RWPE1 (cell line): ENCODE data around the gene PRKAB2.
"Not testable (repeated sequence)": the region's sequence is repeated elsewhere in the genome, so short reads cannot be mapped to it uniquely, and the experiment has no call there.

Source experiments
- CTCF ChIA-PET: fragments of 350-600 bp; sonication (Branson Sonifier 250); formaldehyde crosslinking; extraction: SDS; loops from one replicate; lab custom pipeline; 2021; lab: Yijun Ruan, JAX
- POLR2A ChIA-PET: fragments of 400-600 bp; formaldehyde crosslinking; extraction: SDS; loops from one replicate; lab custom pipeline; 2020; ENCODE audit warnings: antibody characterized with exemption; ENCODE audit not compliant: low non-redundant PET; lab: Yijun Ruan, JAX
- DNase-seq: peaks from one replicate; pipeline ENCODE4 v3.0.0; 2012; ENCODE audit warnings: low spot score
- H3K27ac ChIP-seq: fragments of 450-650 bp; 2 replicates; pipeline ENCODE4 v1.5.1; 2017
- CTCF ChIP-seq: fragments of 450-650 bp; conservative IDR thresholded peaks from 2 replicates; pipeline ENCODE4 v1.5.1; 2017; ENCODE audit warnings: low read depth, mild to moderate bottlenecking

The PRKAB2 gene

GRCh38 chr1:147111381-147112130, 60.7 kb downstream of the PRKAB2 start:
- no peak for DNase-seq
- CTCF ChIA-PET: interaction anchor here (0.5 kb wide), 1 partner anchor 38 kb away, joined by 5 read pairs; no protein-coding TSS in a partner anchor
- POLR2A ChIA-PET: no interaction called here
- TF ChIP-seq CTCF: no peak
- no peak overlapping the region for H3K27ac ChIP-seq

DNA sequence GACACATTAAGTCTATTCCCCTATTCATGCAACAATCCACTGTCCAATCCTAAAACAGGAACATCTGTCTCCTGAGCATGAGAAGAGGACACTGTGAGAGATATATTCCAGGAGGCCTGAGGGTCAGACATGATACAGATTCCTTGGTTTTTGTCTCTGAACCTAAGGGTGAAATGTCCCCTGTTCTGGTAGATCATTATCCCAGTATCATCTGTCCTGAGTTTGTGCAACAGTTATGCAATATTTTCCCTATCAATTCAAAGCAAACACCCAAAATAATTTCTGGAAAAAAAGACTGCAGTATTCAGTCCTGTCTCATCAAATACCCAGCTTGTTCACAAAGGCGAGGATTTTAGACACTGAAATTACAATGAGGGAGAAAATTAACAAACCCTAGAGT, 61.4 kb downstream of the PRKAB2 start:
- no peak for DNase-seq
- CTCF ChIA-PET: no interaction called here
- H3K27ac ChIP-seq: no peak overlapping the region
- POLR2A ChIA-PET: no interaction called here
- no peak for TF ChIP-seq CTCF

GRCh38 chr1:147110434-147110833, 61.8 kb downstream of the PRKAB2 start:
- TF ChIP-seq CTCF: no peak
- POLR2A ChIA-PET: no interaction called here
- no peak for DNase-seq
- no peak overlapping the region for H3K27ac ChIP-seq
- CTCF ChIA-PET: no interaction called here

DNA sequence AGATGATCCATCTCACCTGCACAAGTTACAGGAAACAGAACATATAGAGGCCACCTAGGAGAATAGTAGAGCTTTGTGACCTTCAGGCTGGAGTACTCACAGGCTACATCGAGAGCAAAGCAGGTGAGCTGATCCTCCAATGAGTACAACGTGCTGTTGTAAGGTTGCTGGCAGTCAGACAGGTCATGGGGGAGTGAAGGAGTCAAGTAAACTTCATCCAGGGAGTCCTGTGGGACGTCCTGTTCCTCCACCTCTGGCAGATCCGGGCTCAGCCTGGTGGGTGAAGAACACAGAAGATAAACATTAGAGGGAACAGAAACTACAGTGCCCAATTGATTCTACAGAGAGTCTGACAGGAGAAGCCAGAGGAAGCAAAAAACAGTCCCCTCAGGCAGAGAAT, 62.5 kb downstream of the PRKAB2 start:
- TF ChIP-seq CTCF: no peak
- no peak for DNase-seq
- ChIA-PET POLR2A (no interaction called here), CTCF (interaction anchor here (0.9 kb wide), 1 partner anchor 26 kb away, joined by 3 read pairs; no protein-coding TSS in a partner anchor)
- no peak overlapping the region for H3K27ac ChIP-seq

GRCh38 chr1:147109041-147109440, 63.2 kb downstream of the PRKAB2 start:
- no peak for DNase-seq
- CTCF ChIA-PET: interaction anchor here (0.9 kb wide), 1 partner anchor 27 kb away, joined by 3 read pairs; no protein-coding TSS in a partner anchor
- no peak for TF ChIP-seq CTCF
- no peak overlapping the region for H3K27ac ChIP-seq
- POLR2A ChIA-PET: no interaction called here

GRCh38 chr1:147106407-147106881, 65.8 kb downstream of the PRKAB2 start:
- DNase-seq, H3K27ac ChIP-seq, POLR2A ChIA-PET: not testable (repeated sequence)
- CTCF ChIA-PET: interaction anchor here (0.6 kb wide), 1 partner anchor 89 kb away, joined by 3 read pairs; no protein-coding TSS in a partner anchor

DNA sequence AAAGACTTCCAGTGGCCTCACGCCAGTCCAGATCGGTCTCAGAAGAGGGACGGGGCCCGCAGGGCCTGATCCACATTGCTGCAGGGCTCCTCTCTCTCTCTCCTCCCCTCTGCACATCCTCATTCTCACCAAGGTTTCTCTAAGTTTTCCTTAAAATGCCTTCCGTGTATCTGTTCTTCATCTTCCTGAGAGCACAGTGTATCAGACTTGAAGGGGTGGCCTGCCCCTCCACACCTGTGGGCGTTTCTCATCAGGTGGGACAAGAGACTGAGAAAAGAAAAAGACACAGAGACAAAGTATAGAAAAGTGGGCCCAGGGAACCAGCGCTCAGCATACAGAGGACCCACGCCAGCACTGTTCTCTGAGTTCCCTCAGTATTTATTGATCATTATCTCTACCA, 66.4 kb downstream of the PRKAB2 start:
- no peak for TF ChIP-seq CTCF
- ChIA-PET POLR2A (no interaction called here), CTCF (no interaction called here)
- DNase-seq: no peak
- no peak overlapping the region for H3K27ac ChIP-seq
